Astrocyte of the cerebellum (primary cell): ENCODE results near the gene RAET1L.

Source experiments
- DNase-seq: peaks from one replicate; pipeline ENCODE4 v3.0.0-alpha.2; 2011; ENCODE audit warnings: low read depth
- H3K4me3 ChIP-seq: 2 replicates; pipeline ENCODE4 v1.5.1; 2011; ENCODE audit warnings: mild to moderate bottlenecking, low read depth, low read length, moderate library complexity
- in situ Hi-C: cut with HindIII; loops from 2 replicates; pipeline ENCODE4 v1.10.0; 2017; ENCODE audit warnings: low sequenced_read_pairs
- TF ChIP-seq, protein P1 (sequence below): IDR thresholded peaks from 2 replicates; pipeline ENCODE4 v1.5.1; 2012; ENCODE audit warnings: low read length, low read depth, moderate library complexity, mild to moderate bottlenecking; ENCODE audit errors: missing control alignments

RAET1L gene

DNA sequence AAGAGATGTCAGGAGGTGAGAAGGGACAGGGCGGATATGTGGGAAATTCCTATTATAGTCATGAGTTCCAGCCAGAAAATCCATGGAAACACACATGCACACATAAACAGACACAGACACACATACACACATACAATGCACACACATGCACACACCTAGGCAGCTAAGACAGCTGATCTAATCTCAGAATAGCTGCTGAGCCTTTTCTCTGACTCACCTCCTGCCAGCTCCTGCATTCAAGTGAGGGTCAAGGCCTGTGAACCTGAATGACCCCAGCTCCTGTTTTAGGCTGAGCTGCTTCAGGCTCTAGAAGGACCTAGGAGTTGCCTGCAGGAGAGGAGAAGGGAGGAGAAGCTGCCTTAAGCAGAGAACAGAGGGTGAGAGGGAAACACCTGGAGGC lies 21.6 kb upstream of the RAET1L start:
- no peak overlapping the region for H3K4me3 ChIP-seq
- in situ Hi-C loops: no loop called here
- DNase-seq: no peak
- TF ChIP-seq, protein P1, sequence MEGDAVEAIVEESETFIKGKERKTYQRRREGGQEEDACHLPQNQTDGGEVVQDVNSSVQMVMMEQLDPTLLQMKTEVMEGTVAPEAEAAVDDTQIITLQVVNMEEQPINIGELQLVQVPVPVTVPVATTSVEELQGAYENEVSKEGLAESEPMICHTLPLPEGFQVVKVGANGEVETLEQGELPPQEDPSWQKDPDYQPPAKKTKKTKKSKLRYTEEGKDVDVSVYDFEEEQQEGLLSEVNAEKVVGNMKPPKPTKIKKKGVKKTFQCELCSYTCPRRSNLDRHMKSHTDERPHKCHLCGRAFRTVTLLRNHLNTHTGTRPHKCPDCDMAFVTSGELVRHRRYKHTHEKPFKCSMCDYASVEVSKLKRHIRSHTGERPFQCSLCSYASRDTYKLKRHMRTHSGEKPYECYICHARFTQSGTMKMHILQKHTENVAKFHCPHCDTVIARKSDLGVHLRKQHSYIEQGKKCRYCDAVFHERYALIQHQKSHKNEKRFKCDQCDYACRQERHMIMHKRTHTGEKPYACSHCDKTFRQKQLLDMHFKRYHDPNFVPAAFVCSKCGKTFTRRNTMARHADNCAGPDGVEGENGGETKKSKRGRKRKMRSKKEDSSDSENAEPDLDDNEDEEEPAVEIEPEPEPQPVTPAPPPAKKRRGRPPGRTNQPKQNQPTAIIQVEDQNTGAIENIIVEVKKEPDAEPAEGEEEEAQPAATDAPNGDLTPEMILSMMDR: no peak

DNA sequence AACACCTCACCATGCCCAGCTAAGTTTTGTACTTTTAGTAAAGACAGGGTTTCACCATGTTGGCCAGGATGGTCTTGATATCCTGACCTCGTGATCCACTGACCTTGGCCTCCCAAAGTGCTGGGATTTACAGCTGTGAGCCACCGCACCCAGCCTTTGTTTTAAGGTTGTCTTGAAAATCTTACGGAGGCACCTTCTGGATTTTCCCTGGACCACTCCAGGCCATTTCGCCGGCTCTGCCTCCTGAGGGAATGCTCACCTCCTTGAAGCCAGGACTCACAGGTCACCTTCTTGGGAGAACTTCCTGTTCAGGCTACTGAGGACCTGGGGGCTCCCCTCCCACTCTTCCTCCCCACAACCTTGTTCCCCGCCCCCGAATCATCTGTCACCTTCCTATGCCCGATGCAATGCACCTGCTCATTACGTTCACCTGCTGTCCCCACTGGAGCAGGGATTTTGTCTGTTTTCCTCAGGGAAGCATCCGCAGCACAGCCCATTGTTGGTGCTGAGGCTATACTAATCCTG lies 19.4 kb upstream of the RAET1L start:
- TF ChIP-seq, protein P1: no peak
- in situ Hi-C loops: no loop called here
- DNase-seq: no peak
- no peak overlapping the region for H3K4me3 ChIP-seq

DNA sequence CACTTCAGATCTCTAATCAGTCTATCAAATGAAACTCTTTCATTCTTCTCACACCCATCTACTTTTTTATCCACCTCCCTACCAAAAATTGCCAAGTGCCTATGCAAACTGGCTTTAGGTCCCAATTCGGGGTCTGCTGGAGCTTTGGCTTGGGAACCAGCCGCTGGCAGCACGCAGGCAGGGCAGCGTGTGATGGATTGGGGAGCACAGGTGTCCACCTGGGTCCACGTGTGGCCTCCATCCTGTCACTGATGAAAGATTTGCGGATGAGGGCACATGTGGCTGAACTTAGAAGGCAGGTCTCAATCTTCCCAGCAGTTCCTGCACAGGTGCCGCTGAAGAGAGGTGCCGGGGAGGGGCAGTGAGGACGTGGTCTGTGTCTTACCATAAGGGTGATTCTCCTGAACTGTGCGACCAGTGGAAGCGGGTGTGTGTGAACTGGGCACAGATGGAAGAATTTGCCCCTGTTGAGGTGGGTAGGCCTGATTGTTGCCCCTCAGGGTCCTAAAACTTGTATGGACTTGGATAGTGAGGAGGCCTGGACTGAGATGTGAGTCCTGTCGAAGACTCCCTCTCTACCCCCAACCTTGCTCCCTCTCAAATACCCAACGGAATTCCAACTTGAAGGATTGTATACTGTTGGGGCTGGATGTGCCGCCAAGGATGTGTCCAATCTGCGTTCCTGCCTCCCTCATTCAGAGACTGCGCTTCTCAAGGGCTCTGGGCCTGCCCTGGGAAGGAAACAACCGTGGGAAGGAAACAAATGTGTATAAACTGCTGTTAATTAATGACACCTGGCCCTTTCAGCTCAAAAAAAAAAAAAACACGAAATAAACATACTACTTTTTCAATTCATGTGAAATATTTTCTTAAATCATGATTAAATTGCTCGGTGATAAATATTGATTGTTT lies 18.4 kb upstream of the RAET1L start:
- H3K4me3 ChIP-seq: no peak overlapping the region
- in situ Hi-C loops: no loop called here
- TF ChIP-seq, protein P1: no peak
- DNase-seq: no peak

DNA sequence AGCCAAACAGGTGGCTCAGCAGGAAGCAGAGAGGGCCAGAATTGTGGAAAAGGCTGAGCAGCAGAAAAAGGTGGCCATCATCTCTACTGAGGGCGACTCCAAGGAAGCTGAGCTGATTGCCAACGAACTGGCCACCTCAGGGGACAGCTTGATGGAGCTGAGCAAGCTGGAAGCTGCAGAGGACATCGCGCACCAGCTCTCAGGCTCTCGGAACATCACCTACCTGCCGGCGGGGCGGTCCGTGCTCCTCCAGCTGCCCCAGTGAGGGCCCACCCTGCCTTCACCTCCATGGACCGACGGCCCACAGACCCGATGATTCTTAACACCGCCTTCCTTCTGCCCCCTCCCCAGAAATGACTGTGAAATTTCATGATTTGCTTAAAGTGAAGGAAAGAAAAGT lies 17.8 kb upstream of the RAET1L start:
- H3K4me3 ChIP-seq: no peak overlapping the region
- TF ChIP-seq, protein P1: no peak
- DNase-seq: no peak
- in situ Hi-C loops: no loop called here

DNA sequence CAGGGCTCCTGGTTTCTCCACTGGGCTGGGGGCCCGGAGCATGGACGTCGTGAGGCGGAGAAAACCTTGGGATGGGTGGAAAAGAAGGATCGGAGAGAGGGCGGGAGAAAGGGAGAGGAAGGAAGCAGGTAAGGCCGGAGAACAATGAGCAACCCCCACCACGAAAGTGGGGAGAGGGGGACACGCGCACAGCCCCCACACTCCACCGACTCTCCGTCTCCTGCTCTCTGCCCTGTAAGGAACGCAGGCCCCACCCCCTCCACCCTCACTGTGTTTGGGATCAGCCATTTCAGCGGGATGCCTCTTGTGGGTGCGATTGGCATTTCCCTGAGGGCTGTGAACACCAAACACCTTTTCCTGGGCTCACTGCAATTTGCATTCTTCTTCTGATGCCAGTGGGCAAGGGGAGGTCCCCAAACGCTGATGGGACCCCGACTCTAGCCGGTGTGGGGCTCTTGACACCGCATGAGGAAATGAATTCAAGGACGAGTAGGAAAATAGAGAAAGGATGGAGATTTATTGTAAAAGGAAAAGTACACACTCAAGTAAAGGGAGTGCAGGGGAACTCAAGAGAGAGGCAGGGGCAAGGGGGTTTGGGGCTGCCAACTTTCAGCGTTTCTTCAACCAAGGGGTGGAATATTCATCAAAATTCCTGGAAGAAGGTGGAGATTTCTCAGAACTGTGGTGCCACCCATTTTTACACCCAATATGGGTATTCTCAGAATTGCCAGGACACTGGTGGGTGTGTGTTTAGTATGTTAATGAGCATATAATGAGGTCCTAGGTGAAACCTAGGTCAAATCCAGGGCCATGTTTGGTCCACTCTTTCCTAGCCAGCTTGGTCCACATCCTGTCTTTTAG lies 13.1 kb upstream of the RAET1L start:
- TF ChIP-seq, protein P1: no peak
- no peak overlapping the region for H3K4me3 ChIP-seq
- in situ Hi-C loops: no loop called here
- DNase-seq: no peak

DNA sequence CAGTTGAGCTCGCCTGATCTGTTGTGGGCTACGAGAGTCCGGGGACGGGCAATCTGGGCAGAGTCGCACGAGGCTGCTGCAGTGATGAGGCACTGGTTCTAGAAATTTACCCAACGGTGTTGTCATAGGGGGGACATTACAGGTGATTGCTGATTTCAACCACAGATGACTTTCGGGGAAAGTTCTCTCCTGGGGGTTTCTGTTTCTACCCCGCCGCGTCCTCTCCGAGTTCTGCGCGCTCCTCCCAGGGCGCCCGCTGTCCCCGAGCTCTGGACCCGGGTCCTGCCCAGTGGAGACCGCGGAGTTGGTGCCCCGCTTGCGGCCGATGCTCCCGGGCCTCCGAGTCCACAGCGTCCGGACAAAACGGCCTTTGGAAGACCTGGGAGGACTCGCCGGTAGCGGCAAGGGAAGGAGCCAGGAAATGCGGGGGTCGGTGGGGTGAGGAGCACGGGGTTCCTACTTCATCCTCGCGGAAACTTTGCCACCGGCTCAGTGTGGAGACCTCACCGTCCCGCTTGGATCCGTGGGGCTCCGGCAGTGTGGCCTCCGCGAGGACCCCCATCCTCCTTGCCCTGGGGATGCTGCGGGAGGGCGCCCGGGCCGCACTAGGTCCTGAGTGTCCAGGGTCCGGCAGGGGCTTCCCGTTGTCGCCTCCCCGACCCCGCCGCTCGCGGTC lies 12.3 kb upstream of the RAET1L start:
- peak overlapping the region; percentile 6 for H3K4me3 ChIP-seq
- TF ChIP-seq, protein P1: no peak
- in situ Hi-C loops: no loop called here
- no peak for DNase-seq
